Stimulated activated CD8-positive, alpha-beta memory T cell treated with anti-CD3 and anti-CD28 coated beads, Interleukin-4, amount 100 ng/mL, for 48 hours (primary cell): Measurements from ENCODE around the gene CD177.
"Not testable (repeated sequence)": the region's sequence is repeated elsewhere in the genome, so short reads cannot be mapped to it uniquely, and the experiment has no call there.

Source experiments
- DNase-seq: peaks from one replicate; pipeline ENCODE4 v3.0.0-alpha.2; 2020

Gene CD177

GRCh38 chr19:43332058-43332922 is 21.2 kb upstream of the CD177 start:
- no peak for DNase-seq

DNA sequence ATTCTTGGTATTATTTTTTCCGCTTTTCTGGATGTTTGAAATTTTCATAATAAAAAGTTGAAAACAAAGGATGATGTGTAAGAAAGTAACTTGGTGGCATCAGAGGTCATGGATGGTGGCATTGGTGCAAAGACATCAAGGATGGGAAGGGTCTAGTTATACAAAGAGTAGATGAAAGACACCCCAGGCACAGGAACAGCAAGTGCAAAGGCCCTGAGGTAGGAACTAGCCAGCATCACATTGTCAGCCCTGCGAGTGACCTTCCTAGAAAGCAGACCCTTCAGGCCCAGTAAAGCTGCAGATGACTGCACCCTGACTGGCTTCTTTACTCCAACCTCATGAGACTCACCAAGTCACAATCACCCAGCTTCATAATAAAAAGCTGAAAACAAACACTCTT is 17.0 kb upstream of the CD177 start:
- not testable (repeated sequence) for DNase-seq

DNA sequence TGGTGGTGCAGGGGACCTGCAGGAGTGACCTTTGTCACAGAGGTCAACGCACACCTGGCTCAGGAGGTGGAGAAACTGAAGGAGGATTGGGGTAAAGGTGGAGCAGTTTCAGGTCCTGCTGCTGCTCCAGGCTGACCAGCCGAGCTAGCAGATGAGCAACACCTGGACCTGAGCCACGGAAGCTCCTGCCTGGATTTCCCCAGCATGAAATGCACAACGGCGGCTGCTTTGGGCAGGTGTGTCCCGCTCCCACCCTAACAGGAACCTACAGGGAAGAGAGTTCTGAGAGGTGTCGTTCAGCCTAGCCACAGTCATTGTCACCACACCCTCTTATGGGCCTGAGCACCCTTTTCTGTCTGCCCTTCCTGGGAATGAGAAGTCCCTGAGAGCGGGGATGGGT is 15.7 kb upstream of the CD177 start:
- DNase-seq = no peak

DNA sequence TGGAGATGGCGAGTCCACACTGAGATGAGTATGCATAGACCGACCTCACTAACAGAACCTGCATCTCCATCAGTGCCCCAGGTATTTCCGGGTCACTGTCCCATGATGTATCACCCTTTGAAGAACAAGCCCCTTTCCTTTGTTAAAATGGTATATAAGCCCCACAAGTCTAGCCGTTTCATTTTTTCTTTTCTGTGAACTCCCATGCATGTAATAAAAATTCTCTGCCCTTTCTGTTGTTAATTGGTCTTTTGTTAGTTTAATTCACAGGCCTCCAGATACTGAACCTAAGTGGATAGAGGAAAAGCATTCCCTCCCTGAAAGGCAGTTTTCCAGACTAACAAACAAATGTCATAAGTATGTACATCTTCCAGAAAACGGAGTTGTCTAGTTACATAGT is 15.0 kb upstream of the CD177 start:
- DNase-seq = no peak

DNA sequence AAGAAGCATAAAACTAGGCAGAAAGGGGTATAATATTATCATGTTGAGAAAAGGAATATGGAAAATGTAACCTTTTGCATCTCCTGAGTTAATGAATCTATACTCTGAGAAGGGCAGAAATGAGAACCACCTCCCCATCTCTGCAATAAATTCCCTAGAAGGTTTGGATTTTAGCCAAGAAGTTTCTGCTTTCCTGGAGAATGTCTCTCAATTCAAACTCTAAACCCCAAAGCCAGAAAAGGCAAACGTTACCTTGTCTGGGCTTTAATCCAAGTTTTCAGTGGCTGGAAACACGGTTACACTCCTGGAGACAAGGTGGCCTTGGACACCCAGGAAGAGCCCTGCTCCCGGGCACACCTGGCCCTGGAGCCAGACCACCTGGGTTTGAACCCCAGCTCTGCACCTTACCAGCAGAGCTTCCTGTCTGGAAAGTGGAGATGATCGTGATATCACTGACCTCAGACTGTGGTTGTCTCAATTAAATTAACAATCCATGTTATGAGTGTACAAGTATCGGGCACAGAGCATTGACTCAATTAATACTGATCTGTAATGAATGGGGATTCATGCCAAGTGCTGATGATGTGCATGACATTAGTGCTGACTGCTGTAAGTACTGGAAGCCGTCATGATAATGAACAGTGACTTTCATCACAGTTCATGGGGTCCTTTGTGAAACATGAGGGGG is 14.1 kb upstream of the CD177 start:
- DNase-seq = not testable (repeated sequence)

DNA sequence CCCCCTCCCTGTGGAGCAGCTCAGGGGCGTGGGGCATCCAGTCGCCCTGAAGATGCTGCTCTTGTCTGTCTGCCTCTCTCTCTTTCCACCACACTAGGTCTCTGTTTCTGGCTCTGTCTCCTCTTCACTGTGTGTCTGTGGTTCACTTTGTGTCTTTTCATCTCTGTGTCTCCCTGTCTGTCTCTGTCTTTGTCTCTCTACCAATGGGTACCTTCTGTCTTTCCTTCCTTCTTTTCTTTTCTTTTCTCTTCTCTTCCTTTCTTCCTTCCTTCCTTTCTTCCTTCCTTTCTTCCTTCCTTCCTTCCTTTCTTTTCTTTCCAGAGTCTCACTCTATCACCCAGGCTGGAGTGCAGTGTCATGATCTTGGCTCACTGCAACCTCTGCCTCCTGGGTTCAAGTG is 13.4 kb upstream of the CD177 start:
- DNase-seq = not testable (repeated sequence)

- not testable (repeated sequence) for DNase-seq
Observed at GRCh38 chr19:43341098-43341497, 12.4 kb upstream of the CD177 start.

DNA sequence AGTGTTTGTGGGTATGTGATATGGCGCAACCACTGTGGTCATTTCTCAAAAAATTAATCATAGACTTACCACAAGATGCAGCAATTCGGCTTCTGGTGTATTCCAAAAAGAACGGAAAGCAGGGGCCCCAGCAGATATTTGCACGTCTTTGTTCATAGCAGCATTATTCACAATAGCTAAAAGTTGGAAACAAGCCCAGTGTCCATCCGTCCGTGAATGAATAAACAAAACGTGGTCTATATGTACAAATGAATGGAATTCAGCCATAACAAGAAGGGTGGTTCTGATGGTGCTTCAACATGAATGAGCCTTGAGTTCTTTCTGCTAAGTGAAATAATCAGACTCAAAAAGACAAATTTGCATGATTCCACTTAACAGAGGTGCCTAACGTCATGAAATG is 11.4 kb upstream of the CD177 start:
- not testable (repeated sequence) for DNase-seq

DNA sequence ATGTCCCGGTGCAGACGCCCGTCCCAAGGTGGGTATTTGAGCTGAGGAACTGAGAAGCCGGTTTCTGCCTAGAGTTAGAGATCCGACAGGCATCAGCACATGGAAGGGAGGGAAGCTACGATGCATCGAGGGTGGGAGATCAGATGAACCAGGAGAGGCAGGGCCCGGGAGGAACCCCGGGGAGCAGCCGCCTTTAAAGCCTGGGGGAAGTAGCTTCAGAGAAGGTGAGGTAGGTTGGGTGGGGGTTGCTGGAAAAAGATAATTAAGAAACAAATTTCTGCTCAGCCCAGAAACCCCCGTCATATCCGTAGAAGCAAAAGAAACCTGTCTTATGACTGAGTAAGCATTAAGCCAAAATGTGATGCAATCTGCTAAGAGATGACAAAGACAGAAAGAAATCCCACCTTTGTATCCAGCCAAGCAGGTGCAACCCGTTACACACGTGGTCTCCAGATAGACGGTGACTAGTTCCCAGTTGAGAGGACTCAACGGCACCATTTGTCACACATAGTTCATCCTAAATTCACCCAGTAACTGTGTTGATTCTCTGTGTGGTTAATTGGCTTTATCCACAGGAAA is 9.1 kb upstream of the CD177 start:
- not testable (repeated sequence) for DNase-seq

DNA sequence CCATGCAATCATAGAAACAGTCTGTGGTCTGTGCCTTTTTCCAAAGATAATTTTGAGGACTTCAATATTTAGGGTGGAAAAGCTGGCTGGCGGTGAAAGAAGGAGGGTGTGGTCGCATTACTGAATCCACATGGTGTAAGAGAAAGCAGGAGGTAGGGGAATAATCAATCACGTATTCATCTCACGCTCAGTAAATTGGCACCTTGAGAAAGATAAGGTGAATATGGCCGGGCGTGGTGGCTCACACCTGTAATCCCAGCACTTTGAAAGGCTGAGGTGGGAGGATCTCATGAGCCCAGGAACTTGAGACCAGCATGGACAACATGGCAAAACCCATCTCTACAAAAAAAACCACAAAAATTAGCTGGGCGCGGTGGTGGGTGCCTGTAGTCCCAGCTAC is 3.7 kb upstream of the CD177 start:
- not testable (repeated sequence) for DNase-seq

DNA sequence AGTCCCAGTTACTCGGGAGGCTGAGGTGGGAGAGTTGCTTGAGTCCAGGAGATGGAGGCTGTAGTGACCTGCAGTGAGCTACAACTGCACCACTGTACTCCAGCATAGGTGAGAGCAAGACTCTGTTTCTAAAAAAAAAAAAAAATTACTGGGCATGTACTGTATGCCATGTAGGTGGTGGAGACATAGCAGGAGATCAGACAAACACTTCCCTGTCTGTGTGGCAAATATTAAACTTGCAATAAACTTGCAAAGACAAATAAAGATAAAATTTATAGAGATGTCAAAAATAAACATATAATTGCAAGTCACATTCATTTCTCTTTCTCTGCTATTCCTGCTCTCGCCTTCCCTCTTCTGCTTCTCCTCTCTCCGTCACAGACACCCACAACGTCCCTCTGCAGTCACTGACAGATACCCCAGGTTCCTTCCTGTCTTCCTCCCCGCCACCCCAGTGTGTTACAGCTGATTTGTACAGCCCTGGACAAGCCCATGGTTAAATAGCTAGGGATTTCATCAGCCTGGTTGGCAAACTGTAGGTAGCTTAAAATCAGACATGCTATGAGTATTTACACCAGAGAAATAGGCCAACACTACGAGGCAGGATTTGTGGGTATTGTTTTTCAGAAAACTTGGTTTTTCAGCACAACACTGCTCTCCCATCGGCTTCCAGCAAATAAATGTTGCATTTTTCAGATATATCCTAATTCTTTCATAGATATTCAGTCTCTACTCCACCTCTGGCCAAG is 1.3 kb upstream of the CD177 start:
- no peak for DNase-seq

GRCh38 chr19:43354305-43354627 is 780 bp downstream of the CD177 start:
- no peak for DNase-seq

DNA sequence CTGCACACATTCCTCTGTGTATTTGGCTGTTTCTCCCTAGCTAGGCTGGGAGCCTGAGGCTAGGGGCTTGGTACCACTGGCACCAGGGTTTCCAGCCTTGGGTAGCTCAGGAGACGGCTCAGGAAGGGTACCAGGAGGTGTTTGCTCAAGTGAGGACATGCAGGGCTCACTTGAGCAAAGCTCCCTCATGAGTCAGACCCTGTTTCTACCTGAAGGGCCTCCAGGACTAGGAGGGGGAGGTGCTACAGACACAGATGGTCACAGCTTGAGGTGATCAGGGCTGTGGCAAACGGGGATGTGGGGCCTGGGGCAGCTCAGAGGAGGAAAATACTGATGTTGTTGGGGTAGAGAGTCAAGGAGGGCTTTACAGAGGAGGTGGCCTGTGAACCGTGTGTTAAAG is 3.3 kb downstream of the CD177 start:
- not testable (repeated sequence) for DNase-seq

- DNase-seq = no peak
Observed at GRCh38 chr19:43362179-43362578, 8.7 kb downstream of the CD177 start.

- no peak for DNase-seq
Observed at GRCh38 chr19:43362745-43363144, 9.3 kb downstream of the CD177 start.

- not testable (repeated sequence) for DNase-seq
Observed at GRCh38 chr19:43365677-43366076, 12.2 kb downstream of the CD177 start.

DNA sequence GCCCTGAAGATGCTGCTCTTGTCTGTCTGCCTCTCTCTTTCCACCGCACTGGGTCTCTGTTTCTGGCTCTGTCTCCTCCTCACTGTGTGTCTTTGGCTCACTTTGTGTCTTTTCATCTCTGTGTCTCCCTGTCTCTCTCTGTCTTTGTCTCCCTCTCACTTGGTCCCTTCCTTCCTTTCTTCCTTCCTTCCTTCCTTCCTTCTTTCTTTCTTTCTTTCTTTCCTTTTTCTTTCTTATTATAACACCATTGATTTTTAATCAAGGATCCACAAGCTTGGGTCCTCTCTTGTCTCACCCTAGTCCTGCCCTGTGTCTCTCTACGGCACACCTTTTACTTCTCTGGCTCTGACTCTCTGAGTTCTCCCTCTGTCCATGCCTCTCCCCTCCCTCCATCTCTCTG is 14.3 kb downstream of the CD177 start:
- no peak for DNase-seq

GRCh38 chr19:43368897-43369296 is 15.4 kb downstream of the CD177 start:
- not testable (repeated sequence) for DNase-seq

DNA sequence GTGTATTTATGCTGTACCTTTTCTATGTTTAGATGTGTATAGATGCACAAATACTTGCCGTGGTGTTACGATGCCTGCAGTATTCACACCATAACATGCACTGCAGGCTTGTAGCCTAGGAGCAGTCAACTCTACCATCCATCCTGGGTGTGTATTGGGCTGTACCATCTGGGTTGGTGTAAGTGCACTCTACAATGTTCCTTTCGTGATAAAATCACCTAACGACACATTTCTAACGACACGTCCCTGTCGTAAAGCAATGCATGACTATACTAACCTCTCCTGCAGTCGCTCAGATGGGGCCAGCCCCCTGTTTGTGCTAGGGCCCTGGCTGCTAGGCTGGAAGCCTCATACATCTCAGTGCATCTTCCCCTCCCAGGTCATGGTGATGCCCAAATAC is 18.4 kb downstream of the CD177 start:
- no peak for DNase-seq

- no peak for DNase-seq
Observed at GRCh38 chr19:43372462-43372861, 19.0 kb downstream of the CD177 start.

DNA sequence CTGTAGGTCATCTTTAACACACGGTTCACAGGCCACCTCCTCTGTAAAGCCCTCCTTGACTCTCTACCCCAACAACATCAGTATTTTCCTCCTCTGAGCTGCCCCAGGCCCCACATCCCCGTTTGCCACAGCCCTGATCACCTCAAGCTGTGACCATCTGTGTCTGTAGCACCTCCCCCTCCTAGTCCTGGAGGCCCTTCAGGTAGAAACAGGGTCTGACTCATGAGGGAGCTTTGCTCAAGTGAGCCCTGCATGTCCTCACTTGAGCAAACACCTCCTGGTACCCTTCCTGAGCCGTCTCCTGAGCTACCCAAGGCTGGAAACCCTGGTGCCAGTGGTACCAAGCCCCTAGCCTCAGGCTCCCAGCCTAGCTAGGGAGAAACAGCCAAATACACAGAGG is 24.1 kb downstream of the CD177 start:
- not testable (repeated sequence) for DNase-seq

- DNase-seq = no peak
Observed at GRCh38 chr19:43380008-43380407, 26.5 kb downstream of the CD177 start.

GRCh38 chr19:43380771-43381386 is 27.4 kb downstream of the CD177 start:
- no peak for DNase-seq
